Calu3 (cell line): ENCODE data around the gene CYSTM1. TPM values are rescaled to one million over a fixed set of nuclear protein-coding genes. Genes with fewer than 3 reads are reported as not detected.

Experiments used
- BruUV-seq: library from RNA; stranded (reverse); fragments of 400-500 nt; replicated peaks from 2 replicates; lab custom pipeline; 2021; lab: Mats Ljungman, UMichigan
- CTCF ChIA-PET: fragments of 300-600 bp; sonication (Branson Sonifier 250); formaldehyde crosslinking; loops from one replicate; lab custom pipeline; 2022; ENCODE audit warnings: antibody characterized with exemption; lab: Charles Lee
- DNase-seq: peaks from one replicate; pipeline ENCODE4 v3.0.0; 2022
- H3K27ac Mint-ChIP-seq: one replicate; pipeline ENCODE4 v1.8.0; 2022; ENCODE audit warnings: mixed read lengths; ENCODE audit not compliant: unreplicated experiment
- H3K27me3 Mint-ChIP-seq: one replicate; pipeline ENCODE4 v1.8.0; 2022; ENCODE audit warnings: mixed read lengths; ENCODE audit not compliant: unreplicated experiment
- H3K36me3 Mint-ChIP-seq: one replicate; pipeline ENCODE4 v1.8.0; 2022; ENCODE audit warnings: mild to moderate bottlenecking, moderate library complexity, mixed read lengths; ENCODE audit not compliant: insufficient read depth, unreplicated experiment
- H3K4me1 Mint-ChIP-seq: one replicate; pipeline ENCODE4 v1.8.0; 2022; ENCODE audit warnings: mild to moderate bottlenecking, low read depth, mixed read lengths; ENCODE audit not compliant: unreplicated experiment
- H3K4me3 Mint-ChIP-seq: one replicate; pipeline ENCODE4 v1.8.0; 2022; ENCODE audit warnings: mild to moderate bottlenecking, low read depth, moderate library complexity, mixed read lengths; ENCODE audit not compliant: unreplicated experiment
- H3K9me3 Mint-ChIP-seq: one replicate; pipeline ENCODE4 v1.8.0; 2022; ENCODE audit warnings: low read depth, mixed read lengths; ENCODE audit not compliant: unreplicated experiment
- CTCF ChIP-seq: fragments of 200-600 bp; IDR thresholded peaks from one replicate; pipeline ENCODE4 v1.8.0; 2022; ENCODE audit warnings: antibody characterized with exemption; ENCODE audit not compliant: unreplicated experiment
- intact Hi-C: fragments of 100-400 bp; cut with micrococcal nuclease; formaldehyde crosslinking; loops from one replicate; pipeline ENCODE4 v1.10.0; 2022; ENCODE audit not compliant: unreplicated experiment
- total RNA-seq: library from RNA; stranded (reverse); gene quantifications from 2 replicates; pipeline ENCODE4 v1.2.3, GENCODE V29; 2022

CYSTM1 gene
- total RNA-seq, 1 experiment from 2014 or later = 198 TPM

GRCh38 chr5:140130949-140131733 lies 43.8 kb upstream of the CYSTM1 start:
- Mint-ChIP-seq H3K36me3 (no peaks in the 10 kb centered on the region), H3K27me3 (no peaks in the 10 kb centered on the region), H3K4me3 (no peak overlapping the region), H3K9me3 (no peaks in the 10 kb centered on the region), H3K27ac (no peak overlapping the region), H3K4me1 (peaks cover 11% of the 10 kb centered on the region)
- intact Hi-C loops = no loop called here
- no TSS peak for BruUV-seq
- TF ChIP-seq CTCF = no peak
- DNase-seq = no peak
- CTCF ChIA-PET = interaction anchor here (0.6 to 1.4 kb wide), 3 partner anchors 13 to 271 kb away, joined by 4 to 11 read pairs (median 5); no protein-coding TSS in a partner anchor

GRCh38 chr5:140131967-140132409 lies 43.0 kb upstream of the CYSTM1 start:
- intact Hi-C loops = no loop called here
- Mint-ChIP-seq H3K9me3 (no peaks in the 10 kb centered on the region), H3K27me3 (no peaks in the 10 kb centered on the region), H3K36me3 (no peaks in the 10 kb centered on the region), H3K27ac (no peak overlapping the region), H3K4me1 (peaks cover 11% of the 10 kb centered on the region), H3K4me3 (no peak overlapping the region)
- no TSS peak for BruUV-seq
- CTCF ChIA-PET = interaction anchor here (0.6 to 1.4 kb wide), 5 partner anchors 12 to 271 kb away, joined by 3 to 11 read pairs (median 4); no protein-coding TSS in a partner anchor
- TF ChIP-seq CTCF = no peak
- DNase-seq = peak; percentile 36

GRCh38 chr5:140133514-140134167 lies 41.3 kb upstream of the CYSTM1 start:
- TF ChIP-seq CTCF = no peak
- no peak overlapping the region for H3K27ac Mint-ChIP-seq
- H3K36me3 Mint-ChIP-seq = no peaks in the 10 kb centered on the region
- BruUV-seq = no TSS peak
- no peaks in the 10 kb centered on the region for H3K9me3 Mint-ChIP-seq
- intact Hi-C loops = no loop called here
- CTCF ChIA-PET = interaction anchor here (0.5 to 2.5 kb wide), 3 partner anchors 11 to 61 kb away, joined by 4 to 9 read pairs (median 6); no protein-coding TSS in a partner anchor
- no peaks in the 10 kb centered on the region for H3K27me3 Mint-ChIP-seq
- DNase-seq = no peak
- no peak overlapping the region for H3K4me3 Mint-ChIP-seq
- peaks cover 11% of the 10 kb centered on the region for H3K4me1 Mint-ChIP-seq

- no peak overlapping the region for H3K27ac Mint-ChIP-seq
- no peaks in the 10 kb centered on the region for H3K27me3 Mint-ChIP-seq
- no peaks in the 10 kb centered on the region for H3K36me3 Mint-ChIP-seq
- no peak overlapping the region for H3K4me3 Mint-ChIP-seq
- intact Hi-C loops = no loop called here
- no peaks in the 10 kb centered on the region for H3K9me3 Mint-ChIP-seq
- no peak for TF ChIP-seq CTCF
- peaks cover 11% of the 10 kb centered on the region for H3K4me1 Mint-ChIP-seq
- no peak for DNase-seq
- BruUV-seq = no TSS peak
- CTCF ChIA-PET = interaction anchor here (0.5 to 2.5 kb wide), 3 partner anchors 10 to 62 kb away, joined by 4 to 9 read pairs (median 6); no protein-coding TSS in a partner anchor
Observed at GRCh38 chr5:140134277-140134935, 40.6 kb upstream of the CYSTM1 start.
